H1 (cell line): Measurements from ENCODE around the gene ACBD6.

Experiments
- ASH2L ChIP-seq: fragments of 200-600, 300-600 bp; sonication (generic); IDR thresholded peaks from one replicate; pipeline ENCODE4 v1.7.1; 2017; ENCODE audit warnings: low read length
- CTCF ChIP-seq, 3 experiments: IDR thresholded peaks; 1 replicate in 2 of 3; 2 replicates in 1 of 3; pipeline versions ENCODE4 v1.5.1 to v1.6.1; 2011; ENCODE audit warnings: low read length in 3 of 3, mild to moderate bottlenecking in 3 of 3, inconsistent platforms in 2 of 3, low read depth in 1 of 3, moderate library complexity in 1 of 3; ENCODE audit not compliant: insufficient read depth in 1 of 3; ENCODE audit errors: control extremely low read depth in 1 of 3
- EZH2 ChIP-seq: fragments of 200-600 bp; sonication (generic); IDR thresholded peaks from 2 replicates; pipeline ENCODE4 v1.7.1; 2012; ENCODE audit warnings: low read depth, mild to moderate bottlenecking, moderate library complexity, low read length, inconsistent platforms; ENCODE audit not compliant: severe bottlenecking
- GTF2F1 ChIP-seq: IDR thresholded peaks from 2 replicates; pipeline ENCODE4 v1.6.1; 2012; ENCODE audit warnings: low read depth, low read length, improper control_type of control experiment, borderline replicate concordance
- JUND ChIP-seq: IDR thresholded peaks from 2 replicates; pipeline ENCODE4 v1.6.1; 2011; ENCODE audit warnings: mild to moderate bottlenecking, improper control_type of control experiment, low read length
- POLR2A ChIP-seq, 2 experiments: IDR thresholded peaks; 1 replicate in 1 of 2; 2 replicates in 1 of 2; pipeline ENCODE4 v1.6.1; 2011; ENCODE audit warnings: low read depth in 2 of 2, low read length in 2 of 2, mild to moderate bottlenecking in 2 of 2; ENCODE audit errors: control extremely low read depth in 1 of 2
- POLR2AphosphoS5 ChIP-seq: IDR thresholded peaks from 2 replicates; pipeline ENCODE4 v1.6.1; 2011; ENCODE audit warnings: low read depth, low read length
- SAP30 ChIP-seq: fragments of 300-600 bp; sonication (generic); IDR thresholded peaks from 2 replicates; pipeline ENCODE4 v1.7.1; 2012; ENCODE audit warnings: low read length, moderate library complexity, mild to moderate bottlenecking, inconsistent platforms; ENCODE audit not compliant: insufficient read depth, insufficient replicate concordance
- SIX5 ChIP-seq: IDR thresholded peaks from 2 replicates; pipeline ENCODE4 v1.6.1; 2011; ENCODE audit warnings: mild to moderate bottlenecking, low read depth, low read length
- YY1 ChIP-seq: IDR thresholded peaks from 2 replicates; pipeline ENCODE4 v1.6.1; 2011; ENCODE audit warnings: low read depth, mild to moderate bottlenecking, low read length
- ZNF274 ChIP-seq: IDR thresholded peaks from 2 replicates; pipeline ENCODE4 v1.7.0; 2012; ENCODE audit warnings: low read length, borderline replicate concordance; ENCODE audit errors: extremely low read depth

- TF ChIP-seq YY1 (no peak), EZH2 (no peak), SAP30 (no peak), CTCF (IDR thresholded peaks at IDR 0.05; ENCODE audit: control extremely low read depth in 1 of 3, insufficient read depth in 1 of 3, low read depth in 1 of 3, low read length in 3 of 3) (no peak), POLR2AphosphoS5 (no peak), GTF2F1 (no peak), ASH2L (no peak), POLR2A (IDR thresholded peaks at IDR 0.05; ENCODE audit: control extremely low read depth in 1 of 2, low read depth in 2 of 2, low read length in 2 of 2) (no peak), ZNF274 (no peak), SIX5 (no peak), JUND (no peak)
These were observed 222.7 kb downstream of the ACBD6 start for GRCh38 chr1:180279651-180280050.
